Effector CD8-positive, alpha-beta T cell (primary cell): ENCODE measurements around the gene MIX23.

Experiments used
- DNase-seq: peaks from one replicate; lab custom pipeline; 2025; lab: John Stamatoyannopoulos, UW
- total RNA-seq, 4 experiments: gene quantifications; one replicate each; lab custom pipeline; 2026; lab: John Stamatoyannopoulos, UW

The MIX23 gene
- total RNA-seq, result 6.5 to 29.1 (median 11.1) reads per million in 4 experiments

GRCh38 chr3:122382888-122383666 is at the start of gene MIX23:
TSS of gene MIX23 (minus strand) at chr3:122383231. CDS start at chr3:122383224, 7 bp downstream.
- DNase-seq, result peak; percentile 79

GRCh38 chr3:122430371-122430770 is 47.3 kb upstream of the MIX23 start:
- no peak for DNase-seq

GRCh38 chr3:122427857-122428471 is 44.9 kb upstream of the MIX23 start:
- no peak for DNase-seq

- DNase-seq, result no peak
Measured at GRCh38 chr3:122421836-122422235, 38.8 kb upstream of the MIX23 start.

GRCh38 chr3:122421101-122421500 is 38.1 kb upstream of the MIX23 start:
- DNase-seq, result no peak

- no peak for DNase-seq
Measured at GRCh38 chr3:122416966-122417365, 33.9 kb upstream of the MIX23 start.

GRCh38 chr3:122415762-122416654 is 33.0 kb upstream of the MIX23 start, which contains the start of gene WDR5B:
TSS of gene WDR5B (minus strand) at chr3:122416062. CDS start at chr3:122415528, 534 bp downstream.
- DNase-seq, result no peak

GRCh38 chr3:122415104-122415744 is 32.2 kb upstream of the MIX23 start:
- no peak for DNase-seq

- DNase-seq, result no peak
Measured at GRCh38 chr3:122414391-122414790, 31.4 kb upstream of the MIX23 start.

- no peak for DNase-seq
Measured at GRCh38 chr3:122410639-122411038, 27.6 kb upstream of the MIX23 start.

GRCh38 chr3:122410111-122410510 is 27.1 kb upstream of the MIX23 start:
- no peak for DNase-seq

GRCh38 chr3:122409446-122409845 is 26.4 kb upstream of the MIX23 start:
- no peak for DNase-seq

- no peak for DNase-seq
Measured at GRCh38 chr3:122407946-122408345, 24.9 kb upstream of the MIX23 start.

- DNase-seq, result no peak
Measured at GRCh38 chr3:122406198-122406597, 23.2 kb upstream of the MIX23 start.

GRCh38 chr3:122405015-122405414 is 22.0 kb upstream of the MIX23 start:
- no peak for DNase-seq

- no peak for DNase-seq
Measured at GRCh38 chr3:122403489-122403888, 20.5 kb upstream of the MIX23 start.

- no peak for DNase-seq
Measured at GRCh38 chr3:122398920-122399319, 15.9 kb upstream of the MIX23 start.

GRCh38 chr3:122397201-122397600 is 14.2 kb upstream of the MIX23 start:
- DNase-seq, result no peak

- no peak for DNase-seq
Measured at GRCh38 chr3:122396511-122396910, 13.5 kb upstream of the MIX23 start.

- no peak for DNase-seq
Measured at GRCh38 chr3:122395582-122395981, 12.6 kb upstream of the MIX23 start.

- DNase-seq, result no peak
Measured at GRCh38 chr3:122394173-122394572, 11.1 kb upstream of the MIX23 start.
